ENCODE measurements around the gene CD59. TPM values are rescaled to one million over a fixed set of nuclear protein-coding genes. Genes with fewer than 3 reads are reported as not detected.

Gene CD59
- total RNA-seq, 4 donors from 2014 or later, result 309 to 520 (median 422) TPM

- Histone ChIP-seq H3K36me3 (no peaks in the 10 kb centered on the region), H3K4me3 (peak overlapping the region; percentile 62), H3K9me3 (no peaks in the 10 kb centered on the region), H3K4me1 (peaks cover 59% of the 10 kb centered on the region), H3K27ac (peak overlapping the region; percentile 74), H3K27me3 (no peaks in the 10 kb centered on the region)
- DNase-seq (ENCODE audit: low spot score in 2 of 2), result no peak
- TF ChIP-seq POLR2A (IDR thresholded peaks at IDR 0.05) (no peak), EP300 (IDR thresholded peaks at IDR 0.05) (no peak), CTCF (IDR thresholded peaks at IDR 0.05) (no peak), POLR2AphosphoS5 (IDR thresholded peaks at IDR 0.05) (peak in 1 of 3 donors; percentile 41)
- WGBS, result 20% methylated on average over 7 of the region's 7 CpGs
These were observed 34.7 kb downstream of the CD59 start for GRCh38 chr11:33701302-33702230.

- Histone ChIP-seq H3K27me3 (no peaks in the 10 kb centered on the region), H3K4me3 (peak within 1 kb of the TSS; percentile 62), H3K9me3 (no peaks in the 10 kb centered on the region), H3K36me3 (no peaks in the 10 kb centered on the region), H3K4me1 (peaks cover 67% of the 10 kb centered on the region), H3K27ac (peak within 1 kb of the TSS; percentile 74)
- peak; percentile 97 to 98 for DNase-seq (ENCODE audit: low spot score in 2 of 2)
- 0% methylated on average over 21 of the region's 72 CpGs for WGBS
- peak in 1 of 2 donors; percentile 48 for TF ChIP-seq POLR2A (IDR thresholded peaks at IDR 0.05)
- no peak for TF ChIP-seq EP300 (IDR thresholded peaks at IDR 0.05)
- peak in 2 of 3 donors; percentile 71 to 84 for TF ChIP-seq POLR2AphosphoS5 (IDR thresholded peaks at IDR 0.05)
These were observed 35.5 kb downstream of the CD59 start, which contains the start of gene C11orf91 for GRCh38 chr11:33700502-33701271. C11orf91 (minus strand) TSS chr11:33700826; CDS start chr11:33700740, 86 bp downstream.

- peaks cover 73% of the 10 kb centered on the region for H3K4me1 ChIP-seq
- H3K36me3 ChIP-seq, result no peaks in the 10 kb centered on the region
- no peaks in the 10 kb centered on the region for H3K9me3 ChIP-seq
- H3K27ac ChIP-seq, result peak overlapping the region; percentile 74
- no peak for TF ChIP-seq CTCF (IDR thresholded peaks at IDR 0.05)
- no peak for TF ChIP-seq POLR2AphosphoS5 (IDR thresholded peaks at IDR 0.05)
- no peak for TF ChIP-seq POLR2A (IDR thresholded peaks at IDR 0.05)
- no peak for TF ChIP-seq EP300 (IDR thresholded peaks at IDR 0.05)
- 30% methylated on average over 16 of the region's 25 CpGs for WGBS
- peak overlapping the region; percentile 62 for H3K4me3 ChIP-seq
- peak in 1 of 2 donors; percentile 82 for DNase-seq (ENCODE audit: low spot score in 2 of 2)
- H3K27me3 ChIP-seq, result no peaks in the 10 kb centered on the region
These were observed 36.1 kb downstream of the CD59 start for GRCh38 chr11:33700063-33700501.

- no peaks in the 10 kb centered on the region for H3K9me3 ChIP-seq
- H3K36me3 ChIP-seq, result no peaks in the 10 kb centered on the region
- H3K4me3 ChIP-seq, result peak overlapping the region; percentile 62
- TF ChIP-seq EP300 (IDR thresholded peaks at IDR 0.05) (no peak), CTCF (IDR thresholded peaks at IDR 0.05) (no peak), POLR2AphosphoS5 (IDR thresholded peaks at IDR 0.05) (no peak), POLR2A (IDR thresholded peaks at IDR 0.05) (no peak)
- H3K4me1 ChIP-seq, result peaks cover 77% of the 10 kb centered on the region
- no peaks in the 10 kb centered on the region for H3K27me3 ChIP-seq
- 71% methylated on average over 12 of the region's 12 CpGs for WGBS
- H3K27ac ChIP-seq, result peak overlapping the region; percentile 74
- DNase-seq (ENCODE audit: low spot score in 2 of 2), result no peak
These were observed 36.6 kb downstream of the CD59 start for GRCh38 chr11:33699515-33700062.

GRCh38 chr11:33698921-33699320 lies 37.3 kb downstream of the CD59 start:
- 72% methylated on average over 5 of the region's 5 CpGs for WGBS
- Histone ChIP-seq H3K4me3 (no peak overlapping the region), H3K27me3 (no peaks in the 10 kb centered on the region), H3K9me3 (no peaks in the 10 kb centered on the region), H3K27ac (no peak overlapping the region), H3K36me3 (no peaks in the 10 kb centered on the region), H3K4me1 (peaks cover 74% of the 10 kb centered on the region)
- TF ChIP-seq POLR2A (IDR thresholded peaks at IDR 0.05), result no peak
- TF ChIP-seq POLR2AphosphoS5 (IDR thresholded peaks at IDR 0.05), result no peak
- TF ChIP-seq EP300 (IDR thresholded peaks at IDR 0.05), result no peak
- no peak for TF ChIP-seq CTCF (IDR thresholded peaks at IDR 0.05)
- no peak for DNase-seq (ENCODE audit: low spot score in 2 of 2)

All from suprapubic skin (tissue), 4 donors.